B cell (primary cell): ENCODE results near the gene CKAP2L. TPM values are rescaled to one million over a fixed set of nuclear protein-coding genes. Genes with fewer than 3 reads are reported as not detected.

Experiments used
- ATAC-seq: fragments of 200-7000 bp; cut with Tn5 transposase; one replicate; pipeline ENCODE4 v1.10.0; 2021; ENCODE audit warnings: low read depth, mild to moderate bottlenecking, moderate number of reproducible peaks, moderate library complexity
- CTCF ChIA-PET: fragments of 350-600 bp; sonication (Branson Sonifier 250); formaldehyde crosslinking; loops from one replicate; lab custom pipeline; 2021; ENCODE audit warnings: antibody characterized with exemption, inconsistent platforms; lab: Charles Lee
- POLR2A ChIA-PET: fragments of 350-600 bp; sonication (Branson Sonifier 250); formaldehyde crosslinking; loops from one replicate; lab custom pipeline; 2021; ENCODE audit warnings: antibody characterized with exemption; lab: Charles Lee
- DNase-seq: peaks from one replicate; pipeline ENCODE4 v3.0.0; 2013
- H2AFZ ChIP-seq: 2 replicates; pipeline ENCODE4 v1.6.1; 2012; ENCODE audit warnings: mild to moderate bottlenecking, low read depth, low read length; ENCODE audit not compliant: insufficient read depth, poor library complexity, severe bottlenecking
- H3K27ac ChIP-seq, 2 donors: 1 replicate in 1 of 2; 2 replicates in 1 of 2; pipeline ENCODE4 v1.5.1; 2012 to 2013; ENCODE audit warnings: low read length in 2 of 2, mild to moderate bottlenecking in 2 of 2, moderate library complexity in 1 of 2
- H3K27me3 ChIP-seq, 4 experiments: fragments of 200-600 bp in 1 of 4; sonication (generic) in 1 of 4; replicated peaks in 1 of 4; 1 replicate in 2 of 4; 2 replicates in 2 of 4; pipeline versions ENCODE4 v1.6.1 to v1.7.0; 2013 to 2016; ENCODE audit warnings: low read length in 3 of 4, mild to moderate bottlenecking in 2 of 4, mixed read lengths in 1 of 4, moderate library complexity in 1 of 4; ENCODE audit not compliant: insufficient read depth in 4 of 4, control insufficient read depth in 3 of 4; ENCODE audit errors: control extremely low read depth in 1 of 4
- H3K36me3 ChIP-seq, 2 experiments: replicated peaks in 1 of 2; 1 replicate in 1 of 2; 2 replicates in 1 of 2; pipeline versions ENCODE4 v1.6.1 to v1.7.1; 2013; ENCODE audit warnings: low read length in 1 of 2; ENCODE audit not compliant: insufficient read depth in 2 of 2, control insufficient read depth in 1 of 2; ENCODE audit errors: control extremely low read depth in 1 of 2, extremely low read depth in 1 of 2
- H3K4me1 ChIP-seq, 2 donors: fragments of 200-600 bp in 1 of 2; sonication (generic) in 1 of 2; 1 replicate in 1 of 2; 2 replicates in 1 of 2; pipeline versions ENCODE4 v1.5.1 to v1.6.1; 2013 to 2017; ENCODE audit warnings: low read length in 2 of 2; ENCODE audit not compliant: control insufficient read depth in 2 of 2, insufficient read depth in 2 of 2
- H3K4me2 ChIP-seq: replicated peaks from 2 replicates; pipeline ENCODE3; 2012; ENCODE audit warnings: mild to moderate bottlenecking, low read depth, low read length; ENCODE audit not compliant: poor library complexity, severe bottlenecking
- H3K4me3 ChIP-seq, 5 experiments: fragments of 200-600 bp in 1 of 5; sonication (generic) in 1 of 5; 1 replicate in 3 of 5; 2 replicates in 2 of 5; pipeline versions ENCODE4 v1.5.1 to v1.7.0; 2011 to 2016; ENCODE audit warnings: low read length in 4 of 5, mild to moderate bottlenecking in 4 of 5, low read depth in 2 of 5, control low read depth in 1 of 5, moderate library complexity in 1 of 5; ENCODE audit not compliant: insufficient read depth in 1 of 5; ENCODE audit errors: control extremely low read depth in 1 of 5, extremely low read depth in 1 of 5
- H3K79me2 ChIP-seq: fragments of 200-600 bp; sonication (generic); one replicate; pipeline ENCODE4 v1.6.0; 2016; ENCODE audit warnings: low read length; ENCODE audit not compliant: control insufficient read depth, insufficient read depth
- H3K9ac ChIP-seq: fragments of 200-600 bp; sonication (generic); 2 replicates; pipeline ENCODE4 v1.6.1; 2017; ENCODE audit warnings: mild to moderate bottlenecking, low read length, moderate library complexity
- H3K9me3 ChIP-seq, 3 donors: one replicate each; pipeline versions ENCODE4 v1.6.1 to v1.7.1; 2013; ENCODE audit warnings: low read length in 2 of 3; ENCODE audit not compliant: control insufficient read depth in 2 of 3, insufficient read depth in 1 of 3; ENCODE audit errors: control extremely low read depth in 1 of 3
- H4K20me1 ChIP-seq: 2 replicates; pipeline ENCODE4 v1.6.0; 2012; ENCODE audit warnings: mild to moderate bottlenecking, low read length; ENCODE audit not compliant: insufficient read depth, control insufficient read depth, poor library complexity, severe bottlenecking
- H3K27ac Mint-ChIP-seq: one replicate; pipeline ENCODE4 v1.8.0; 2021; ENCODE audit warnings: mixed read lengths
- H3K27me3 Mint-ChIP-seq: one replicate; pipeline ENCODE4 v1.8.0; 2021; ENCODE audit warnings: mixed read lengths
- H3K4me1 Mint-ChIP-seq: one replicate; pipeline ENCODE4 v1.8.0; 2021; ENCODE audit warnings: mixed read lengths
- H3K4me3 Mint-ChIP-seq: one replicate; pipeline ENCODE4 v1.8.0; 2021; ENCODE audit warnings: mixed read lengths
- H3K9me3 Mint-ChIP-seq: one replicate; pipeline ENCODE4 v1.8.0; 2022; ENCODE audit warnings: mixed read lengths; ENCODE audit not compliant: insufficient read depth
- EZH2 ChIP-seq: IDR thresholded peaks from 2 replicates; pipeline ENCODE4 v1.6.1; 2012; ENCODE audit warnings: borderline replicate concordance, low read depth, mild to moderate bottlenecking, moderate library complexity, low read length; ENCODE audit not compliant: insufficient read depth, poor library complexity, severe bottlenecking
- WGBS: methylation state at CpG from one replicate; pipeline ENCODE4 v1.1.5; 2013; ENCODE audit warnings: missing lambda C conversion rate; ENCODE audit not compliant: insufficient coverage; 5-methylcytosine and 5-hydroxymethylcytosine counted together
- intact Hi-C: fragments of 100-400 bp; cut with micrococcal nuclease; formaldehyde crosslinking; loops from one replicate; pipeline ENCODE4 v1.10.0; 2022
- polyA plus RNA-seq: library from polyadenylated mRNA; depleted of rRNA; stranded (reverse); fragments of >200 nt; gene quantifications from 2 replicates; pipeline ENCODE4 v1.2.3, GENCODE V29; 2012
- total RNA-seq, 2 donors: library from RNA; stranded (reverse); fragments of 120-200 nt in 1 of 2; gene quantifications; 1 replicate in 1 of 2; 2 replicates in 1 of 2; pipeline versions ENCODE4 v1.2.3 to v1.2.4, GENCODE V29; 2013 to 2022
- TF ChIP-seq, protein P1 (sequence below): fragments of 200-600 bp; IDR thresholded peaks from one replicate; pipeline ENCODE4 v1.8.0; 2022; ENCODE audit warnings: antibody characterized with exemption, mild to moderate bottlenecking

Gene CKAP2L
- total and polyA plus RNA-seq, 2 donors (not counting 1 experiment from before 2014, with no cell fraction given), result 0.01 to 0.25 TPM

- no peak overlapping the region for H3K4me3 ChIP-seq
- H3K27ac Mint-ChIP-seq, result no peak overlapping the region
- WGBS, result no CpG with 5 or more reads among the region's 3 CpGs
- ATAC-seq, result no peak
- POLR2A ChIA-PET, result no interaction called here
- H3K79me2 ChIP-seq, result no peaks in the 10 kb centered on the region
- no peaks in the 10 kb centered on the region for H3K9me3 ChIP-seq
- H3K9ac ChIP-seq, result no peak overlapping the region
- TF ChIP-seq, protein P1, sequence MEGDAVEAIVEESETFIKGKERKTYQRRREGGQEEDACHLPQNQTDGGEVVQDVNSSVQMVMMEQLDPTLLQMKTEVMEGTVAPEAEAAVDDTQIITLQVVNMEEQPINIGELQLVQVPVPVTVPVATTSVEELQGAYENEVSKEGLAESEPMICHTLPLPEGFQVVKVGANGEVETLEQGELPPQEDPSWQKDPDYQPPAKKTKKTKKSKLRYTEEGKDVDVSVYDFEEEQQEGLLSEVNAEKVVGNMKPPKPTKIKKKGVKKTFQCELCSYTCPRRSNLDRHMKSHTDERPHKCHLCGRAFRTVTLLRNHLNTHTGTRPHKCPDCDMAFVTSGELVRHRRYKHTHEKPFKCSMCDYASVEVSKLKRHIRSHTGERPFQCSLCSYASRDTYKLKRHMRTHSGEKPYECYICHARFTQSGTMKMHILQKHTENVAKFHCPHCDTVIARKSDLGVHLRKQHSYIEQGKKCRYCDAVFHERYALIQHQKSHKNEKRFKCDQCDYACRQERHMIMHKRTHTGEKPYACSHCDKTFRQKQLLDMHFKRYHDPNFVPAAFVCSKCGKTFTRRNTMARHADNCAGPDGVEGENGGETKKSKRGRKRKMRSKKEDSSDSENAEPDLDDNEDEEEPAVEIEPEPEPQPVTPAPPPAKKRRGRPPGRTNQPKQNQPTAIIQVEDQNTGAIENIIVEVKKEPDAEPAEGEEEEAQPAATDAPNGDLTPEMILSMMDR, result no peak
- no peak for TF ChIP-seq EZH2
- CTCF ChIA-PET, result no interaction called here
- H3K9me3 Mint-ChIP-seq, result no peaks in the 10 kb centered on the region
- H3K4me1 ChIP-seq, result peaks cover 0 to 4% of the 10 kb centered on the region in 2 donors
- no peak overlapping the region for H2AFZ ChIP-seq
- no peaks in the 10 kb centered on the region for H4K20me1 ChIP-seq
- no peak overlapping the region for H3K27ac ChIP-seq
- no peak overlapping the region for H3K4me2 ChIP-seq
- peaks cover 8% of the 10 kb centered on the region for H3K27me3 Mint-ChIP-seq
- intact Hi-C loops, result no loop called here
- H3K27me3 ChIP-seq, result no peaks in the 10 kb centered on the region
- DNase-seq, result no peak
- no peak overlapping the region for H3K4me3 Mint-ChIP-seq
- H3K4me1 Mint-ChIP-seq, result peaks cover 9% of the 10 kb centered on the region
- no peaks in the 10 kb centered on the region for H3K36me3 ChIP-seq
Measured at GRCh38 chr2:112776113-112776512, 11.7 kb upstream of the CKAP2L start.

DNA sequence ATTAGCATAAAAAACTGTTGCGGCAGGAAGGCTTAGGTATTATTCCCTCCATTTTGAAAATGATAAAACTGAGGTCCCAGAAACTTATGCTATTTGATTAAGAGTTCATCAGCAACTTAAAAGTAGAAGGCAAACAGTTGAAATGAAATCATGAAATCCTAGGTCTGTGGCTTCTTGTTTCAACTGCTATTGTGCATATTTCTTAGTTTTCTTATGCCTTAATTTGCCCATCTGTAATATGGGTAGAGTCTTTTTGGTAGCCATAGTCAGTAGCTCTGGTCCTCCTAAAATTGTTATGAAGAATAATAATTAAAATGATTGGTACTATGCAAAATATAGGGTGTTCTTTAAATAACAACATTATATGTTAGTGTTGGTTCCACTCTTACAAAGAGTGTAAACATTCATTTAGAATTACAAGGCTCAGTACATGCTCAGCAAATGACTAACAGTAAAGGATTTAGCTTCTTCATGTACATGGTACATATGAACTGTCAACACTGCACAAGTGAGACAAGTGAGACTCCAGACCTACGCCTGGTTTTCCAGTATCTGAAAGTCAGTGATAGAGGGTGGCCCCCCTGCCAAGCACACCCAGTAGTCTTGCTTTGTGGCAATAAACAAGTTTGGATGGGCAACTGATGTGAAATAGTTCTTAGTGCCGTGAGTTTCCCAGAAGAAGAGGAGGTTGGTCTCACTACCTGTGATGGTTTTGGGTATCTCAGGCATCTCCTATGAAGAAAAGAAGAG, 10.3 kb upstream of the CKAP2L start:
- no peak overlapping the region for H3K27ac ChIP-seq
- H3K4me1 ChIP-seq, result peaks cover 0 to 4% of the 10 kb centered on the region in 2 donors
- CTCF ChIA-PET, result no interaction called here
- POLR2A ChIA-PET, result no interaction called here
- H3K9ac ChIP-seq, result no peak overlapping the region
- no peaks in the 10 kb centered on the region for H3K9me3 ChIP-seq
- peaks cover 11% of the 10 kb centered on the region for H3K4me1 Mint-ChIP-seq
- H3K27ac Mint-ChIP-seq, result no peak overlapping the region
- no peak overlapping the region for H3K4me3 Mint-ChIP-seq
- H3K4me3 ChIP-seq, result no peak overlapping the region
- H3K4me2 ChIP-seq, result no peak overlapping the region
- H3K9me3 Mint-ChIP-seq, result no peaks in the 10 kb centered on the region
- H2AFZ ChIP-seq, result no peak overlapping the region
- no peaks in the 10 kb centered on the region for H3K27me3 ChIP-seq
- H3K79me2 ChIP-seq, result no peaks in the 10 kb centered on the region
- DNase-seq (no peak), ATAC-seq (no peak)
- peaks cover 8% of the 10 kb centered on the region for H3K27me3 Mint-ChIP-seq
- intact Hi-C loops, result no loop called here
- H3K36me3 ChIP-seq, result no peaks in the 10 kb centered on the region
- no peaks in the 10 kb centered on the region for H4K20me1 ChIP-seq
- TF ChIP-seq, protein P1, result no peak
- no peak for TF ChIP-seq EZH2
- 100% methylated on average over 2 of the region's 3 CpGs for WGBS
